NT2/D1 (cell line): ENCODE results near the gene MGAT4A.

Experiments used
- YY1 ChIP-seq: IDR thresholded peaks from 2 replicates; pipeline ENCODE4 v1.6.1; 2011; ENCODE audit not compliant: insufficient read length, insufficient read depth
- ZNF274 ChIP-seq: IDR thresholded peaks from 2 replicates; pipeline ENCODE4 v1.6.1; 2011; ENCODE audit warnings: mild to moderate bottlenecking, low read depth, low read length

- no peak for TF ChIP-seq ZNF274
- TF ChIP-seq YY1, result no peak
These were observed 82.5 kb downstream of the MGAT4A start for GRCh38 chr2:98648451-98648850.
